ENCODE data around the gene AHNAK2.

The AHNAK2 gene

GRCh38 chr14:104978746-104979691, 845 bp upstream of the AHNAK2 start (continued):
- TF ChIP-seq, protein P1, sequence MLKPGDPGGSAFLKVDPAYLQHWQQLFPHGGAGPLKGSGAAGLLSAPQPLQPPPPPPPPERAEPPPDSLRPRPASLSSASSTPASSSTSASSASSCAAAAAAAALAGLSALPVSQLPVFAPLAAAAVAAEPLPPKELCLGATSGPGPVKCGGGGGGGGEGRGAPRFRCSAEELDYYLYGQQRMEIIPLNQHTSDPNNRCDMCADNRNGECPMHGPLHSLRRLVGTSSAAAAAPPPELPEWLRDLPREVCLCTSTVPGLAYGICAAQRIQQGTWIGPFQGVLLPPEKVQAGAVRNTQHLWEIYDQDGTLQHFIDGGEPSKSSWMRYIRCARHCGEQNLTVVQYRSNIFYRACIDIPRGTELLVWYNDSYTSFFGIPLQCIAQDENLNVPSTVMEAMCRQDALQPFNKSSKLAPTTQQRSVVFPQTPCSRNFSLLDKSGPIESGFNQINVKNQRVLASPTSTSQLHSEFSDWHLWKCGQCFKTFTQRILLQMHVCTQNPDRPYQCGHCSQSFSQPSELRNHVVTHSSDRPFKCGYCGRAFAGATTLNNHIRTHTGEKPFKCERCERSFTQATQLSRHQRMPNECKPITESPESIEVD (tag by site-specific recombination; IDR thresholded peaks at IDR 0.05) = no peak
- TF ChIP-seq ZFP37 (tag by site-specific recombination; IDR thresholded peaks at IDR 0.05) (no peak), ZSCAN5A (tag by site-specific recombination; IDR thresholded peaks at IDR 0.05) (no peak), GLIS1 (tag by site-specific recombination; IDR thresholded peaks at IDR 0.05) (no peak), ZBTB21 (tag by site-specific recombination; IDR thresholded peaks at IDR 0.05) (no peak), BCL11B (tag by site-specific recombination; IDR thresholded peaks at IDR 0.05; ENCODE audit: low read depth) (no peak), ZNF114 (tag by site-specific recombination; IDR thresholded peaks at IDR 0.05) (no peak), ZNF239 (tag by site-specific recombination; IDR thresholded peaks at IDR 0.05) (no peak), TRIM28 (IDR thresholded peaks at IDR 0.05; ENCODE audit: borderline replicate concordance, low read length) (no peak), ZNF600 (tag by site-specific recombination; IDR thresholded peaks at IDR 0.05) (peak; percentile 85), ZNF354C (tag by site-specific recombination; IDR thresholded peaks at IDR 0.05; ENCODE audit: borderline replicate concordance, low read depth) (no peak), RBAK (tag by site-specific recombination; IDR thresholded peaks at IDR 0.05) (no peak), ZIC2 (tag by site-specific recombination; IDR thresholded peaks at IDR 0.05) (peak; percentile 95), ZNF791 (tag by site-specific recombination; IDR thresholded peaks at IDR 0.05) (no peak), ZNF221 (tag by site-specific recombination; IDR thresholded peaks at IDR 0.05; ENCODE audit: borderline replicate concordance) (no peak), ZNF10 (tag by site-specific recombination; IDR thresholded peaks at IDR 0.05) (no peak), ZNF311 (tag by site-specific recombination; IDR thresholded peaks at IDR 0.05; ENCODE audit: borderline replicate concordance) (no peak), YY1 (tag by site-specific recombination; IDR thresholded peaks at IDR 0.05) (no peak), ZNF660 (tag by site-specific recombination; IDR thresholded peaks at IDR 0.05) (no peak), ZEB2 (tag by site-specific recombination; IDR thresholded peaks at IDR 0.05) (no peak), ZFP69B (tag by site-specific recombination; IDR thresholded peaks at IDR 0.05) (no peak), ZNF792 (tag by site-specific recombination; IDR thresholded peaks at IDR 0.05) (no peak), ZBTB20 (tag by site-specific recombination; IDR thresholded peaks at IDR 0.05) (0 out of 2 replicates have a peak, but pooled peaks have one; percentile 19), ZNF677 (tag by site-specific recombination; IDR thresholded peaks at IDR 0.05) (no peak), MYNN (tag by site-specific recombination; IDR thresholded peaks at IDR 0.05; ENCODE audit: borderline replicate concordance) (no peak), ZNF624 (tag by site-specific recombination; IDR thresholded peaks at IDR 0.05) (no peak), ZNF658 (tag by site-specific recombination; IDR thresholded peaks at IDR 0.05) (no peak)
- TF ChIP-seq, protein P2, sequence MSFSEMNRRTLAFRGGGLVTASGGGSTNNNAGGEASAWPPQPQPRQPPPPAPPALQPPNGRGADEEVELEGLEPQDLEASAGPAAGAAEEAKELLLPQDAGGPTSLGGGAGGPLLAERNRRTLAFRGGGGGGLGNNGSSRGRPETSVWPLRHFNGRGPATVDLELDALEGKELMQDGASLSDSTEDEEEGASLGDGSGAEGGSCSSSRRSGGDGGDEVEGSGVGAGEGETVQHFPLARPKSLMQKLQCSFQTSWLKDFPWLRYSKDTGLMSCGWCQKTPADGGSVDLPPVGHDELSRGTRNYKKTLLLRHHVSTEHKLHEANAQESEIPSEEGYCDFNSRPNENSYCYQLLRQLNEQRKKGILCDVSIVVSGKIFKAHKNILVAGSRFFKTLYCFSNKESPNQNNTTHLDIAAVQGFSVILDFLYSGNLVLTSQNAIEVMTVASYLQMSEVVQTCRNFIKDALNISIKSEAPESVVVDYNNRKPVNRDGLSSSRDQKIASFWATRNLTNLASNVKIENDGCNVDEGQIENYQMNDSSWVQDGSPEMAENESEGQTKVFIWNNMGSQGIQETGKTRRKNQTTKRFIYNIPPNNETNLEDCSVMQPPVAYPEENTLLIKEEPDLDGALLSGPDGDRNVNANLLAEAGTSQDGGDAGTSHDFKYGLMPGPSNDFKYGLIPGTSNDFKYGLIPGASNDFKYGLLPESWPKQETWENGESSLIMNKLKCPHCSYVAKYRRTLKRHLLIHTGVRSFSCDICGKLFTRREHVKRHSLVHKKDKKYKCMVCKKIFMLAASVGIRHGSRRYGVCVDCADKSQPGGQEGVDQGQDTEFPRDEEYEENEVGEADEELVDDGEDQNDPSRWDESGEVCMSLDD (tag by site-specific recombination; IDR thresholded peaks at IDR 0.05) = no peak

Measured in HEK293 (cell line).